ENCODE results near the gene SIRT1.
"Not testable (repeated sequence)": the region's sequence is repeated elsewhere in the genome, so short reads cannot be mapped to it uniquely, and the experiment has no call there.

Gene SIRT1

GRCh38 chr10:67837541-67838314, 46.7 kb upstream of the SIRT1 start, which contains the start of gene DNAJC12:
DNAJC12 (minus strand) TSS chr10:67838188; CDS start chr10:67838011, 177 bp downstream.
- no CpG with 5 or more reads among the region's 5 CpGs for WGBS (ENCODE audit: extremely low coverage, insufficient coverage, insufficient read length)
- H4K12ac ChIP-seq (ENCODE audit: low read depth, low read length), result no peak within 1 kb of the TSS
- H3K79me2 ChIP-seq (ENCODE audit: control insufficient read depth, insufficient read depth, low read length, poor library complexity), result no peaks in the 10 kb centered on the region
- no peak within 1 kb of the TSS for H3K4ac ChIP-seq (ENCODE audit: low read depth, low read length)
- no peaks in the 10 kb centered on the region for H3K79me1 ChIP-seq (ENCODE audit: low read length)
- H2BK120ac ChIP-seq (ENCODE audit: insufficient read depth, low read length, poor library complexity), result no peak within 1 kb of the TSS
- H3K23ac ChIP-seq (ENCODE audit: low read length), result no peak within 1 kb of the TSS
- no peak within 1 kb of the TSS for H2AFZ ChIP-seq (ENCODE audit: insufficient read depth, low read length, poor library complexity)
- no peaks in the 10 kb centered on the region for H3K36me3 ChIP-seq (ENCODE audit: control insufficient read depth in 1 of 2, insufficient read depth in 2 of 2, low read length in 2 of 2)
- no peak within 1 kb of the TSS for H3K4me2 ChIP-seq (ENCODE audit: low read length)
- H3K9ac ChIP-seq (ENCODE audit: low read length), result no peak within 1 kb of the TSS
- H3K4me3 ChIP-seq (ENCODE audit: low read depth, low read length), result no peak within 1 kb of the TSS
- H3K4me1 ChIP-seq (ENCODE audit: control insufficient read depth in 1 of 2, insufficient read depth in 2 of 2, low read length in 2 of 2), result no peaks in the 10 kb centered on the region
- no peak within 1 kb of the TSS for H2BK5ac ChIP-seq (ENCODE audit: low read depth, low read length, poor library complexity)
- no peak within 1 kb of the TSS for H2BK12ac ChIP-seq (ENCODE audit: low read length)
- no peak within 1 kb of the TSS for H4K8ac ChIP-seq (ENCODE audit: low read depth, low read length)
- H2AK5ac ChIP-seq (ENCODE audit: low read length), result no peak within 1 kb of the TSS
- DNase-seq, result no peak
- no peak within 1 kb of the TSS for H4K91ac ChIP-seq (ENCODE audit: low read depth, low read length)
- no peaks in the 10 kb centered on the region for H3K27me3 ChIP-seq (ENCODE audit: insufficient read depth, low read length)
- H3K18ac ChIP-seq (ENCODE audit: low read length), result no peak within 1 kb of the TSS
- H3K14ac ChIP-seq (ENCODE audit: low read length), result no peak within 1 kb of the TSS
- H3K9me3 ChIP-seq (ENCODE audit: insufficient read depth, low read depth, low read length), result peaks cover 2% of the 10 kb centered on the region
- H3K27ac ChIP-seq (ENCODE audit: low read depth, low read length), result no peak within 1 kb of the TSS

DNA sequence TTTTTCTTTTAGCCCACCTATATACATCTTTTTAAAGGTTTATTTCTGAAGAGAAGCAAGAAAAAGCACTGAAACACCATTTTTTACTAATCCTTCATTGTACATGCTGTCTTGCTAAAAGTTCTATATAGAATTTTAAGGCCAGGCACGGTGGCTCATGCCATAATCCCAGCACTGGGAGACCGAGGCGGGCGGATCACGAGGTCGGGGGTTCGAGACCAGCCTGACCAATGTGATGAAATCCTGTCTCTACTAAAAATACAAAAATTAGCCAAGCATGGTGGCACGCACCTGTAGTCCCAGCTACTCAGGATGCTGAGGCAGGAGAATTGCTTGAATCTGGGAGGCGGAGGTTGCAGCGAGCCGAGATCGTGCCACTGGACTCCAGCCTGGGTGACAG, 44.9 kb upstream of the SIRT1 start:
- H3K4me1 ChIP-seq (ENCODE audit: control insufficient read depth in 1 of 2, insufficient read depth in 2 of 2, low read length in 2 of 2); H3K18ac ChIP-seq (ENCODE audit: low read length); H2AFZ ChIP-seq (ENCODE audit: insufficient read depth, low read length, poor library complexity); H3K23ac ChIP-seq (ENCODE audit: low read length); H3K36me3 ChIP-seq (ENCODE audit: control insufficient read depth in 1 of 2, insufficient read depth in 2 of 2, low read length in 2 of 2); H4K91ac ChIP-seq (ENCODE audit: low read depth, low read length); H3K27me3 ChIP-seq (ENCODE audit: insufficient read depth, low read length); H3K4me2 ChIP-seq (ENCODE audit: low read length); H4K12ac ChIP-seq (ENCODE audit: low read depth, low read length); H3K4me3 ChIP-seq (ENCODE audit: low read depth, low read length); DNase-seq; H2BK5ac ChIP-seq (ENCODE audit: low read depth, low read length, poor library complexity); H2AK5ac ChIP-seq (ENCODE audit: low read length); H3K79me1 ChIP-seq (ENCODE audit: low read length); H2BK12ac ChIP-seq (ENCODE audit: low read length); H3K79me2 ChIP-seq (ENCODE audit: control insufficient read depth, insufficient read depth, low read length, poor library complexity); H3K27ac ChIP-seq (ENCODE audit: low read depth, low read length); H2BK120ac ChIP-seq (ENCODE audit: insufficient read depth, low read length, poor library complexity); H4K8ac ChIP-seq (ENCODE audit: low read depth, low read length); H3K9me3 ChIP-seq (ENCODE audit: insufficient read depth, low read depth, low read length); H3K4ac ChIP-seq (ENCODE audit: low read depth, low read length); H3K9ac ChIP-seq (ENCODE audit: low read length); H3K14ac ChIP-seq (ENCODE audit: low read length): not testable (repeated sequence)
- no CpG with 5 or more reads among the region's 12 CpGs for WGBS (ENCODE audit: extremely low coverage, insufficient coverage, insufficient read length)

GRCh38 chr10:67839951-67840350, 44.5 kb upstream of the SIRT1 start:
- no peak overlapping the region for H2BK12ac ChIP-seq (ENCODE audit: low read length)
- no peak overlapping the region for H3K27ac ChIP-seq (ENCODE audit: low read depth, low read length)
- H4K91ac ChIP-seq (ENCODE audit: low read depth, low read length), result no peak overlapping the region
- no peaks in the 10 kb centered on the region for H3K36me3 ChIP-seq (ENCODE audit: control insufficient read depth in 1 of 2, insufficient read depth in 2 of 2, low read length in 2 of 2)
- no peak overlapping the region for H2AFZ ChIP-seq (ENCODE audit: insufficient read depth, low read length, poor library complexity)
- H3K23ac ChIP-seq (ENCODE audit: low read length), result no peak overlapping the region
- no peaks in the 10 kb centered on the region for H3K79me2 ChIP-seq (ENCODE audit: control insufficient read depth, insufficient read depth, low read length, poor library complexity)
- no peak overlapping the region for H4K8ac ChIP-seq (ENCODE audit: low read depth, low read length)
- no peak overlapping the region for H2BK5ac ChIP-seq (ENCODE audit: low read depth, low read length, poor library complexity)
- no peak for DNase-seq
- H3K14ac ChIP-seq (ENCODE audit: low read length), result no peak overlapping the region
- no peak overlapping the region for H3K18ac ChIP-seq (ENCODE audit: low read length)
- peaks cover 2% of the 10 kb centered on the region for H3K9me3 ChIP-seq (ENCODE audit: insufficient read depth, low read depth, low read length)
- H3K79me1 ChIP-seq (ENCODE audit: low read length), result no peaks in the 10 kb centered on the region
- H4K12ac ChIP-seq (ENCODE audit: low read depth, low read length), result no peak overlapping the region
- H3K4ac ChIP-seq (ENCODE audit: low read depth, low read length), result no peak overlapping the region
- H2AK5ac ChIP-seq (ENCODE audit: low read length), result no peak overlapping the region
- no peak overlapping the region for H3K4me2 ChIP-seq (ENCODE audit: low read length)
- H3K9ac ChIP-seq (ENCODE audit: low read length), result no peak overlapping the region
- no peak overlapping the region for H2BK120ac ChIP-seq (ENCODE audit: insufficient read depth, low read length, poor library complexity)
- no peaks in the 10 kb centered on the region for H3K27me3 ChIP-seq (ENCODE audit: insufficient read depth, low read length)
- H3K4me3 ChIP-seq (ENCODE audit: low read depth, low read length), result no peak overlapping the region
- WGBS (ENCODE audit: extremely low coverage, insufficient coverage, insufficient read length), result no CpG with 5 or more reads among the region's 3 CpGs
- no peaks in the 10 kb centered on the region for H3K4me1 ChIP-seq (ENCODE audit: control insufficient read depth in 1 of 2, insufficient read depth in 2 of 2, low read length in 2 of 2)

DNA sequence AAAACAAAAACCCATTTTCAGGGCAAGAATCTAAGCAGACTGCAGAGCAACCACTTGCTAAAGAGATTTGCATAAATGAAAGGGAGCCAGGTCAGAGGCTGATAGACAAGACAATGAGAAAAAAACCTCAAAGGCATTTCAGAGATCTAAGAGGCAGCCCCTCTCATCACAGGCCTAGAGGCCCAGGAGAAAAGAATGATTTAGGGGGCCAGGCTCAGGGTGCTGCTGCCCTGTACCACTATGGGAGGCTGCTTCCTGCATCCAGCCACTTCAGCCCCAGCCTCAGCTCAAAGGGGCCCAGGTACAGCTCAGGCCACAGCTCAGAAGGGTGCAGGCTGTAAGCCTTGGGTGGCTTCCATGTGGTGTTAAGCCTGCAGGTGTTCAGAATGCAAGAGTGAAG, 42.7 kb upstream of the SIRT1 start:
- H3K27me3 ChIP-seq (ENCODE audit: insufficient read depth, low read length), result no peaks in the 10 kb centered on the region
- peaks cover 2% of the 10 kb centered on the region for H3K9me3 ChIP-seq (ENCODE audit: insufficient read depth, low read depth, low read length)
- no peak overlapping the region for H3K4ac ChIP-seq (ENCODE audit: low read depth, low read length)
- H2BK5ac ChIP-seq (ENCODE audit: low read depth, low read length, poor library complexity), result no peak overlapping the region
- no peak overlapping the region for H3K27ac ChIP-seq (ENCODE audit: low read depth, low read length)
- H4K12ac ChIP-seq (ENCODE audit: low read depth, low read length), result no peak overlapping the region
- no peaks in the 10 kb centered on the region for H3K79me1 ChIP-seq (ENCODE audit: low read length)
- H3K4me3 ChIP-seq (ENCODE audit: low read depth, low read length), result no peak overlapping the region
- H3K36me3 ChIP-seq (ENCODE audit: control insufficient read depth in 1 of 2, insufficient read depth in 2 of 2, low read length in 2 of 2), result no peaks in the 10 kb centered on the region
- H2BK12ac ChIP-seq (ENCODE audit: low read length), result no peak overlapping the region
- H2BK120ac ChIP-seq (ENCODE audit: insufficient read depth, low read length, poor library complexity), result no peak overlapping the region
- no peak overlapping the region for H4K91ac ChIP-seq (ENCODE audit: low read depth, low read length)
- H3K4me1 ChIP-seq (ENCODE audit: control insufficient read depth in 1 of 2, insufficient read depth in 2 of 2, low read length in 2 of 2), result no peaks in the 10 kb centered on the region
- H3K4me2 ChIP-seq (ENCODE audit: low read length), result no peak overlapping the region
- no peak overlapping the region for H3K9ac ChIP-seq (ENCODE audit: low read length)
- no peaks in the 10 kb centered on the region for H3K79me2 ChIP-seq (ENCODE audit: control insufficient read depth, insufficient read depth, low read length, poor library complexity)
- no peak overlapping the region for H3K14ac ChIP-seq (ENCODE audit: low read length)
- no peak overlapping the region for H2AFZ ChIP-seq (ENCODE audit: insufficient read depth, low read length, poor library complexity)
- no peak overlapping the region for H2AK5ac ChIP-seq (ENCODE audit: low read length)
- H4K8ac ChIP-seq (ENCODE audit: low read depth, low read length), result no peak overlapping the region
- no peak overlapping the region for H3K23ac ChIP-seq (ENCODE audit: low read length)
- no peak overlapping the region for H3K18ac ChIP-seq (ENCODE audit: low read length)
- no peak for DNase-seq

Data from trophoblast cell (in vitro differentiated cells and primary cell).